ENCODE data around the gene ITGA5.

Gene ITGA5

GRCh38 chr12:54432815-54433164, 13.7 kb upstream of the ITGA5 start:
- DNase-seq (ENCODE audit: insufficient read length, low spot score) = no peak
- no peak for TF ChIP-seq POLR2A (IDR thresholded peaks at IDR 0.05; ENCODE audit: low read depth, low read length)
- no peak for FAIRE-seq

GRCh38 chr12:54431911-54432814, 13.1 kb upstream of the ITGA5 start:
- no peak for FAIRE-seq
- TF ChIP-seq TAF1 (IDR thresholded peaks at IDR 0.05; ENCODE audit: low read depth, low read length) = no peak
- TF ChIP-seq PAX5 (IDR thresholded peaks at IDR 0.05; ENCODE audit: insufficient read depth, low read length, severe bottlenecking) = no peak
- TF ChIP-seq POLR2AphosphoS5 (IDR thresholded peaks at IDR 0.05; ENCODE audit: low read depth, low read length) = no peak
- TF ChIP-seq POLR2A (IDR thresholded peaks at IDR 0.05; ENCODE audit: low read depth, low read length) = no peak
- no peak for TF ChIP-seq POU2F2 (IDR thresholded peaks at IDR 0.05; ENCODE audit: low read depth, low read length)
- TF ChIP-seq SPI1 (IDR thresholded peaks at IDR 0.05; ENCODE audit: low read depth, low read length) = no peak
- no peak for DNase-seq (ENCODE audit: insufficient read length, low spot score)

GRCh38 chr12:54430471-54431069, 11.5 kb upstream of the ITGA5 start:
- DNase-seq (ENCODE audit: insufficient read length, low spot score) (no peak), FAIRE-seq (no peak)
- TF ChIP-seq POLR2A (IDR thresholded peaks at IDR 0.05; ENCODE audit: low read depth, low read length) = no peak
- TF ChIP-seq SPI1 (IDR thresholded peaks at IDR 0.05; ENCODE audit: low read depth, low read length) = no peak
- TF ChIP-seq POLR2AphosphoS5 (IDR thresholded peaks at IDR 0.05; ENCODE audit: low read depth, low read length) = no peak
- TF ChIP-seq TAF1 (IDR thresholded peaks at IDR 0.05; ENCODE audit: low read depth, low read length) = no peak
- no peak for TF ChIP-seq POU2F2 (IDR thresholded peaks at IDR 0.05; ENCODE audit: low read depth, low read length)
- TF ChIP-seq PAX5 (IDR thresholded peaks at IDR 0.05; ENCODE audit: insufficient read depth, low read length, severe bottlenecking) = no peak

- DNase-seq (ENCODE audit: insufficient read length, low spot score) (no peak), FAIRE-seq (no peak)
- no peak for TF ChIP-seq POU2F2 (IDR thresholded peaks at IDR 0.05; ENCODE audit: low read depth, low read length)
- TF ChIP-seq POLR2AphosphoS5 (IDR thresholded peaks at IDR 0.05; ENCODE audit: low read depth, low read length) = no peak
- TF ChIP-seq SPI1 (IDR thresholded peaks at IDR 0.05; ENCODE audit: low read depth, low read length) = no peak
- no peak for TF ChIP-seq PAX5 (IDR thresholded peaks at IDR 0.05; ENCODE audit: insufficient read depth, low read length, severe bottlenecking)
- TF ChIP-seq TAF1 (IDR thresholded peaks at IDR 0.05; ENCODE audit: low read depth, low read length) = no peak
- TF ChIP-seq POLR2A (IDR thresholded peaks at IDR 0.05; ENCODE audit: low read depth, low read length) = no peak
These were observed 10.0 kb upstream of the ITGA5 start for GRCh38 chr12:54429014-54429471.

- FAIRE-seq = no peak
- TF ChIP-seq SPI1 (IDR thresholded peaks at IDR 0.05; ENCODE audit: low read depth, low read length) (peak; percentile 44; the same call in 1 of the 2 replicates), PAX5 (IDR thresholded peaks at IDR 0.05; ENCODE audit: insufficient read depth, low read length, severe bottlenecking) (no peak)
- no peak for DNase-seq (ENCODE audit: insufficient read length, low spot score)
These were observed 9.3 kb upstream of the ITGA5 start for GRCh38 chr12:54428050-54429013.

- DNase-seq (ENCODE audit: insufficient read length, low spot score) (no peak), FAIRE-seq (no peak)
- TF ChIP-seq POLR2A (IDR thresholded peaks at IDR 0.05; ENCODE audit: low read depth, low read length) (no peak), POLR2AphosphoS5 (IDR thresholded peaks at IDR 0.05; ENCODE audit: low read depth, low read length) (no peak), PAX5 (IDR thresholded peaks at IDR 0.05; ENCODE audit: insufficient read depth, low read length, severe bottlenecking) (no peak), SPI1 (IDR thresholded peaks at IDR 0.05; ENCODE audit: low read depth, low read length) (no peak), POU2F2 (IDR thresholded peaks at IDR 0.05; ENCODE audit: low read depth, low read length) (no peak), TAF1 (IDR thresholded peaks at IDR 0.05; ENCODE audit: low read depth, low read length) (no peak)
These were observed 8.0 kb upstream of the ITGA5 start for GRCh38 chr12:54427106-54427505.

- no peak for FAIRE-seq
- no peak for TF ChIP-seq TAF1 (IDR thresholded peaks at IDR 0.05; ENCODE audit: low read depth, low read length)
- no peak for TF ChIP-seq PAX5 (IDR thresholded peaks at IDR 0.05; ENCODE audit: insufficient read depth, low read length, severe bottlenecking)
- TF ChIP-seq SPI1 (IDR thresholded peaks at IDR 0.05; ENCODE audit: low read depth, low read length) = no peak
- TF ChIP-seq POLR2A (IDR thresholded peaks at IDR 0.05; ENCODE audit: low read depth, low read length) = no peak
- TF ChIP-seq POU2F2 (IDR thresholded peaks at IDR 0.05; ENCODE audit: low read depth, low read length) = no peak
- TF ChIP-seq POLR2AphosphoS5 (IDR thresholded peaks at IDR 0.05; ENCODE audit: low read depth, low read length) = no peak
These were observed 7.6 kb upstream of the ITGA5 start for GRCh38 chr12:54426690-54427089.

GRCh38 chr12:54425702-54426101, 6.6 kb upstream of the ITGA5 start:
- no peak for FAIRE-seq
- TF ChIP-seq POU2F2 (IDR thresholded peaks at IDR 0.05; ENCODE audit: low read depth, low read length) = no peak
- no peak for TF ChIP-seq POLR2AphosphoS5 (IDR thresholded peaks at IDR 0.05; ENCODE audit: low read depth, low read length)
- TF ChIP-seq TAF1 (IDR thresholded peaks at IDR 0.05; ENCODE audit: low read depth, low read length) = no peak
- TF ChIP-seq POLR2A (IDR thresholded peaks at IDR 0.05; ENCODE audit: low read depth, low read length) = no peak
- no peak for TF ChIP-seq SPI1 (IDR thresholded peaks at IDR 0.05; ENCODE audit: low read depth, low read length)
- TF ChIP-seq PAX5 (IDR thresholded peaks at IDR 0.05; ENCODE audit: insufficient read depth, low read length, severe bottlenecking) = no peak
- DNase-seq (ENCODE audit: insufficient read length, low spot score) = no peak

More at GRCh38 chr12:54426690-54427089, 7.6 kb upstream of the ITGA5 start:
- DNase-seq (ENCODE audit: insufficient read length, low spot score) = no peak

- TF ChIP-seq POLR2AphosphoS5 (IDR thresholded peaks at IDR 0.05; ENCODE audit: low read depth, low read length) = no peak
- no peak for TF ChIP-seq POLR2A (IDR thresholded peaks at IDR 0.05; ENCODE audit: low read depth, low read length)
- TF ChIP-seq SPI1 (IDR thresholded peaks at IDR 0.05; ENCODE audit: low read depth, low read length) = no peak
- TF ChIP-seq POU2F2 (IDR thresholded peaks at IDR 0.05; ENCODE audit: low read depth, low read length) = no peak
- TF ChIP-seq TAF1 (IDR thresholded peaks at IDR 0.05; ENCODE audit: low read depth, low read length) = no peak
- TF ChIP-seq PAX5 (IDR thresholded peaks at IDR 0.05; ENCODE audit: insufficient read depth, low read length, severe bottlenecking) = no peak
- FAIRE-seq = no peak
- no peak for DNase-seq (ENCODE audit: insufficient read length, low spot score)
These were observed 5.2 kb upstream of the ITGA5 start for GRCh38 chr12:54424224-54424623.

All from GM12891 (cell line).